ENCODE data around the gene PLAAT1.

PLAAT1 gene

GRCh38 chr3:193210618-193211017, 30.4 kb upstream of the PLAAT1 start:
- Histone ChIP-seq H3K18ac (ENCODE audit: low read length) (no peak overlapping the region), H3K23ac (ENCODE audit: low read length) (no peak overlapping the region), H3K4me1 (ENCODE audit: control insufficient read depth in 1 of 2, insufficient read depth in 2 of 2, low read length in 2 of 2) (no peaks in the 10 kb centered on the region), H3K79me2 (ENCODE audit: control insufficient read depth, insufficient read depth, low read length, poor library complexity) (no peaks in the 10 kb centered on the region), H4K91ac (ENCODE audit: low read depth, low read length) (no peak overlapping the region), H3K9ac (ENCODE audit: low read length) (peak overlapping the region; percentile 68), H2BK12ac (ENCODE audit: low read length) (no peak overlapping the region), H3K9me3 (ENCODE audit: insufficient read depth, low read depth, low read length) (no peaks in the 10 kb centered on the region), H3K79me1 (ENCODE audit: low read length) (no peaks in the 10 kb centered on the region), H4K8ac (ENCODE audit: low read depth, low read length) (no peak overlapping the region), H3K27ac (ENCODE audit: low read depth, low read length) (no peak overlapping the region), H2AFZ (ENCODE audit: insufficient read depth, low read length, poor library complexity) (no peak overlapping the region), H3K14ac (ENCODE audit: low read length) (no peak overlapping the region), H2BK120ac (ENCODE audit: insufficient read depth, low read length, poor library complexity) (no peak overlapping the region), H2AK5ac (ENCODE audit: low read length) (no peak overlapping the region), H3K4ac (ENCODE audit: low read depth, low read length) (no peak overlapping the region), H2BK5ac (ENCODE audit: low read depth, low read length, poor library complexity) (no peak overlapping the region), H3K36me3 (ENCODE audit: control insufficient read depth in 1 of 2, insufficient read depth in 2 of 2, low read length in 2 of 2) (no peaks in the 10 kb centered on the region), H3K4me2 (ENCODE audit: low read length) (no peak overlapping the region), H3K27me3 (ENCODE audit: insufficient read depth, low read length) (no peaks in the 10 kb centered on the region), H3K4me3 (ENCODE audit: low read depth, low read length) (no peak overlapping the region), H4K12ac (ENCODE audit: low read depth, low read length) (no peak overlapping the region)
- no CpG with 5 or more reads among the region's 1 CpG for WGBS (ENCODE audit: extremely low coverage, insufficient coverage, insufficient read length)
- no peak for DNase-seq

DNA sequence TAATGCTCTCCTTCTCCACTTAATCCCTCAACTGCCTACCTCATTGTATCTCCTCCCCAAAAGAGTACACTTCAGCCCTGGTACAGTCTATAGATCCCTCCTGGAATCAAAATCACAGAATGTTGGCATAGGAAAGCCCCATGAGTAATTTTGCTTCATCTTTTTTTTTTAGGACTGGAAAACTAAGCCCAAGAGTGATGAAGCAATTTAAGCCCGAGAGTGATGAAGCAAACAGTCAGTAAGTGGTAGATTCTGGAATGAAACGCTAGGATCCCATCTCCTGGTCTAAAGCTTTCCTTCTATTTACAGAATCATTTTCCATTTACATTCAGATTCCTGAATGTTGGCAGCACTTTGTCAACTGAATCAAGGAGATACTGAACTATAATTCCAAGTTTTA, 29.8 kb upstream of the PLAAT1 start:
- no peaks in the 10 kb centered on the region for H3K79me1 ChIP-seq (ENCODE audit: low read length)
- no peak for DNase-seq
- H3K4me2 ChIP-seq (ENCODE audit: low read length) = no peak overlapping the region
- no peak overlapping the region for H4K91ac ChIP-seq (ENCODE audit: low read depth, low read length)
- H3K14ac ChIP-seq (ENCODE audit: low read length) = no peak overlapping the region
- no peak overlapping the region for H4K12ac ChIP-seq (ENCODE audit: low read depth, low read length)
- no peaks in the 10 kb centered on the region for H3K4me1 ChIP-seq (ENCODE audit: control insufficient read depth in 1 of 2, insufficient read depth in 2 of 2, low read length in 2 of 2)
- no peaks in the 10 kb centered on the region for H3K36me3 ChIP-seq (ENCODE audit: control insufficient read depth in 1 of 2, insufficient read depth in 2 of 2, low read length in 2 of 2)
- no peaks in the 10 kb centered on the region for H3K79me2 ChIP-seq (ENCODE audit: control insufficient read depth, insufficient read depth, low read length, poor library complexity)
- no peaks in the 10 kb centered on the region for H3K27me3 ChIP-seq (ENCODE audit: insufficient read depth, low read length)
- WGBS (ENCODE audit: extremely low coverage, insufficient coverage, insufficient read length) = no CpG with 5 or more reads among the region's 2 CpGs
- H3K18ac ChIP-seq (ENCODE audit: low read length) = no peak overlapping the region
- no peak overlapping the region for H2AK5ac ChIP-seq (ENCODE audit: low read length)
- H3K4ac ChIP-seq (ENCODE audit: low read depth, low read length) = no peak overlapping the region
- no peak overlapping the region for H3K9ac ChIP-seq (ENCODE audit: low read length)
- H3K4me3 ChIP-seq (ENCODE audit: low read depth, low read length) = no peak overlapping the region
- H3K9me3 ChIP-seq (ENCODE audit: insufficient read depth, low read depth, low read length) = no peaks in the 10 kb centered on the region
- no peak overlapping the region for H2BK5ac ChIP-seq (ENCODE audit: low read depth, low read length, poor library complexity)
- no peak overlapping the region for H3K23ac ChIP-seq (ENCODE audit: low read length)
- H2AFZ ChIP-seq (ENCODE audit: insufficient read depth, low read length, poor library complexity) = no peak overlapping the region
- H2BK120ac ChIP-seq (ENCODE audit: insufficient read depth, low read length, poor library complexity) = no peak overlapping the region
- H4K8ac ChIP-seq (ENCODE audit: low read depth, low read length) = no peak overlapping the region
- no peak overlapping the region for H3K27ac ChIP-seq (ENCODE audit: low read depth, low read length)
- no peak overlapping the region for H2BK12ac ChIP-seq (ENCODE audit: low read length)

GRCh38 chr3:193211984-193212383, 29.0 kb upstream of the PLAAT1 start:
- Histone ChIP-seq H2AK5ac (ENCODE audit: low read length) (no peak overlapping the region), H4K12ac (ENCODE audit: low read depth, low read length) (no peak overlapping the region), H3K4ac (ENCODE audit: low read depth, low read length) (no peak overlapping the region), H3K27me3 (ENCODE audit: insufficient read depth, low read length) (no peaks in the 10 kb centered on the region), H3K18ac (ENCODE audit: low read length) (no peak overlapping the region), H2BK12ac (ENCODE audit: low read length) (no peak overlapping the region), H3K4me3 (ENCODE audit: low read depth, low read length) (no peak overlapping the region), H3K4me1 (ENCODE audit: control insufficient read depth in 1 of 2, insufficient read depth in 2 of 2, low read length in 2 of 2) (no peaks in the 10 kb centered on the region), H4K8ac (ENCODE audit: low read depth, low read length) (no peak overlapping the region), H2BK5ac (ENCODE audit: low read depth, low read length, poor library complexity) (no peak overlapping the region), H3K23ac (ENCODE audit: low read length) (no peak overlapping the region), H3K9ac (ENCODE audit: low read length) (no peak overlapping the region), H3K79me2 (ENCODE audit: control insufficient read depth, insufficient read depth, low read length, poor library complexity) (no peaks in the 10 kb centered on the region), H3K79me1 (ENCODE audit: low read length) (no peaks in the 10 kb centered on the region), H2BK120ac (ENCODE audit: insufficient read depth, low read length, poor library complexity) (no peak overlapping the region), H3K14ac (ENCODE audit: low read length) (no peak overlapping the region), H3K9me3 (ENCODE audit: insufficient read depth, low read depth, low read length) (no peaks in the 10 kb centered on the region), H3K27ac (ENCODE audit: low read depth, low read length) (no peak overlapping the region), H4K91ac (ENCODE audit: low read depth, low read length) (no peak overlapping the region), H2AFZ (ENCODE audit: insufficient read depth, low read length, poor library complexity) (no peak overlapping the region), H3K36me3 (ENCODE audit: control insufficient read depth in 1 of 2, insufficient read depth in 2 of 2, low read length in 2 of 2) (no peaks in the 10 kb centered on the region), H3K4me2 (ENCODE audit: low read length) (no peak overlapping the region)
- DNase-seq = no peak
- WGBS (ENCODE audit: extremely low coverage, insufficient coverage, insufficient read length) = no CpG with 5 or more reads among the region's 1 CpG

DNA sequence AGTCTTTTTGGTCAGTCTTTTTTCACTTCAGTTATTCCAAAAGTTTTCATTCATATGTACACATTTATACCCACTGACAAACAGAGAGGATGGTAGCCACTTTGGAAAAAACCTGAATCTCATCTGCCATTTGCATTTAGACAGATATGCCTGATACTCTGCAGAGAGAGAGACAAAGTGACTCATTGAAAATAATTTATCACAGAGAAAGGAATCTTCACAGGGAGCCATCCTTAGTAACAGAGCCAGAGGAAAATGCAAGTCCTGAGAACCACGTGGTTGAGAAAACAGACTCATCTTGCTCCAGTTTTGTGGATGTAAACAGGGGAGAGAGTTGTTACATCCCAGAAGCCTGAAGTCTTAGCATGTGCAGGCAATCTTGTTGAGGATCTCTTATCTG, 28.2 kb upstream of the PLAAT1 start:
- no peak overlapping the region for H3K14ac ChIP-seq (ENCODE audit: low read length)
- no peaks in the 10 kb centered on the region for H3K36me3 ChIP-seq (ENCODE audit: control insufficient read depth in 1 of 2, insufficient read depth in 2 of 2, low read length in 2 of 2)
- DNase-seq = peak in 1 of 2 donors; percentile 27
- no peak overlapping the region for H3K4me3 ChIP-seq (ENCODE audit: low read depth, low read length)
- no peak overlapping the region for H4K91ac ChIP-seq (ENCODE audit: low read depth, low read length)
- no peaks in the 10 kb centered on the region for H3K9me3 ChIP-seq (ENCODE audit: insufficient read depth, low read depth, low read length)
- no peaks in the 10 kb centered on the region for H3K27me3 ChIP-seq (ENCODE audit: insufficient read depth, low read length)
- H3K79me1 ChIP-seq (ENCODE audit: low read length) = no peaks in the 10 kb centered on the region
- no peaks in the 10 kb centered on the region for H3K4me1 ChIP-seq (ENCODE audit: control insufficient read depth in 1 of 2, insufficient read depth in 2 of 2, low read length in 2 of 2)
- no peaks in the 10 kb centered on the region for H3K79me2 ChIP-seq (ENCODE audit: control insufficient read depth, insufficient read depth, low read length, poor library complexity)
- no peak overlapping the region for H2BK12ac ChIP-seq (ENCODE audit: low read length)
- no peak overlapping the region for H3K4me2 ChIP-seq (ENCODE audit: low read length)
- H2BK5ac ChIP-seq (ENCODE audit: low read depth, low read length, poor library complexity) = no peak overlapping the region
- no CpG with 5 or more reads among the region's 1 CpG for WGBS (ENCODE audit: extremely low coverage, insufficient coverage, insufficient read length)
- H2BK120ac ChIP-seq (ENCODE audit: insufficient read depth, low read length, poor library complexity) = no peak overlapping the region
- H2AK5ac ChIP-seq (ENCODE audit: low read length) = no peak overlapping the region
- no peak overlapping the region for H3K18ac ChIP-seq (ENCODE audit: low read length)
- H3K27ac ChIP-seq (ENCODE audit: low read depth, low read length) = no peak overlapping the region
- no peak overlapping the region for H4K8ac ChIP-seq (ENCODE audit: low read depth, low read length)
- H3K23ac ChIP-seq (ENCODE audit: low read length) = no peak overlapping the region
- H4K12ac ChIP-seq (ENCODE audit: low read depth, low read length) = no peak overlapping the region
- H3K4ac ChIP-seq (ENCODE audit: low read depth, low read length) = no peak overlapping the region
- no peak overlapping the region for H3K9ac ChIP-seq (ENCODE audit: low read length)
- no peak overlapping the region for H2AFZ ChIP-seq (ENCODE audit: insufficient read depth, low read length, poor library complexity)

All from trophoblast cell (in vitro differentiated cells and primary cell).